Astrocyte (in vitro differentiated cells and primary cell): ENCODE results near the gene NXPH1. TPM values are rescaled to one million over a fixed set of nuclear protein-coding genes. Genes with fewer than 3 reads are reported as not detected.

Experiments
- DNase-seq: peaks from one replicate; pipeline ENCODE4 v3.0.0-alpha.2; 2010; ENCODE audit warnings: low read depth
- FAIRE-seq: peaks from 2 replicates; lab custom pipeline; 2011; peaks lifted over from hg19 to GRCh38; lab: Jason Lieb, UNC
- H2AFZ ChIP-seq: 2 replicates; pipeline ENCODE4 v1.6.0; 2012; ENCODE audit warnings: low read depth, low read length, inconsistent platforms
- H3K27ac ChIP-seq: 2 replicates; pipeline ENCODE4 v1.5.1; 2011; ENCODE audit warnings: low read depth, low read length, inconsistent platforms
- H3K27me3 ChIP-seq: 2 replicates; pipeline ENCODE4 v1.6.0; 2011; ENCODE audit warnings: low read length, inconsistent platforms; ENCODE audit not compliant: insufficient read depth
- H3K36me3 ChIP-seq: 2 replicates; pipeline ENCODE4 v1.5.1; 2011; ENCODE audit warnings: low read length, inconsistent platforms; ENCODE audit not compliant: insufficient read depth
- H3K4me1 ChIP-seq: 2 replicates; pipeline ENCODE4 v1.5.1; 2011; ENCODE audit warnings: low read length, inconsistent platforms; ENCODE audit not compliant: insufficient read depth
- H3K4me2 ChIP-seq: 2 replicates; pipeline ENCODE4 v1.6.0; 2012; ENCODE audit warnings: low read length, inconsistent platforms
- H3K4me3 ChIP-seq: 2 replicates; pipeline ENCODE4 v1.5.1; 2011; ENCODE audit warnings: low read depth, mild to moderate bottlenecking, low read length, inconsistent platforms; ENCODE audit not compliant: insufficient read depth
- H3K79me2 ChIP-seq: 2 replicates; pipeline ENCODE4 v1.6.0; 2012; ENCODE audit warnings: mild to moderate bottlenecking, low read length, inconsistent platforms; ENCODE audit not compliant: insufficient read depth
- H3K9ac ChIP-seq: 2 replicates; pipeline ENCODE4 v1.6.0; 2012; ENCODE audit warnings: mild to moderate bottlenecking, low read length, inconsistent platforms
- H3K9me3 ChIP-seq: 2 replicates; pipeline ENCODE4 v1.5.1; 2012; ENCODE audit warnings: low read depth, mild to moderate bottlenecking, low read length, inconsistent platforms; ENCODE audit not compliant: insufficient read depth
- H4K20me1 ChIP-seq: 2 replicates; pipeline ENCODE4 v1.6.0; 2012; ENCODE audit warnings: low read length, inconsistent platforms; ENCODE audit not compliant: insufficient read depth
- H3K27ac Mint-ChIP-seq: one replicate; pipeline ENCODE4 v1.8.0; 2021; ENCODE audit warnings: mild to moderate bottlenecking, mixed read lengths; ENCODE audit not compliant: unreplicated experiment
- H3K27me3 Mint-ChIP-seq: one replicate; pipeline ENCODE4 v1.8.0; 2021; ENCODE audit warnings: low read depth, mixed read lengths; ENCODE audit not compliant: unreplicated experiment
- H3K36me3 Mint-ChIP-seq: one replicate; pipeline ENCODE4 v1.8.0; 2021; ENCODE audit warnings: low read depth, mixed read lengths; ENCODE audit not compliant: unreplicated experiment
- H3K4me1 Mint-ChIP-seq: one replicate; pipeline ENCODE4 v1.8.0; 2021; ENCODE audit warnings: low read depth, mixed read lengths; ENCODE audit not compliant: unreplicated experiment
- H3K4me3 Mint-ChIP-seq: one replicate; pipeline ENCODE4 v1.8.0; 2021; ENCODE audit warnings: mild to moderate bottlenecking, moderate library complexity, mixed read lengths; ENCODE audit not compliant: unreplicated experiment
- H3K9me3 Mint-ChIP-seq: one replicate; pipeline ENCODE4 v1.8.0; 2021; ENCODE audit warnings: mild to moderate bottlenecking, mixed read lengths; ENCODE audit not compliant: unreplicated experiment
- EZH2 ChIP-seq: IDR thresholded peaks from 2 replicates; pipeline ENCODE4 v1.6.1; 2012; ENCODE audit warnings: mild to moderate bottlenecking, low read length, inconsistent platforms; ENCODE audit not compliant: insufficient read depth
- total RNA-seq: library from RNA; stranded (reverse); gene quantifications from 2 replicates; pipeline ENCODE4 v1.2.1, GENCODE V29; 2021
- TF ChIP-seq, protein P1 (sequence below): IDR thresholded peaks from 2 replicates; pipeline ENCODE4 v1.5.1; 2011; ENCODE audit warnings: low read depth, mild to moderate bottlenecking, inconsistent platforms, low read length, moderate library complexity; ENCODE audit not compliant: insufficient read depth

NXPH1 gene
- total RNA-seq, 1 donor from 2014 or later = 0.16 TPM

DNA sequence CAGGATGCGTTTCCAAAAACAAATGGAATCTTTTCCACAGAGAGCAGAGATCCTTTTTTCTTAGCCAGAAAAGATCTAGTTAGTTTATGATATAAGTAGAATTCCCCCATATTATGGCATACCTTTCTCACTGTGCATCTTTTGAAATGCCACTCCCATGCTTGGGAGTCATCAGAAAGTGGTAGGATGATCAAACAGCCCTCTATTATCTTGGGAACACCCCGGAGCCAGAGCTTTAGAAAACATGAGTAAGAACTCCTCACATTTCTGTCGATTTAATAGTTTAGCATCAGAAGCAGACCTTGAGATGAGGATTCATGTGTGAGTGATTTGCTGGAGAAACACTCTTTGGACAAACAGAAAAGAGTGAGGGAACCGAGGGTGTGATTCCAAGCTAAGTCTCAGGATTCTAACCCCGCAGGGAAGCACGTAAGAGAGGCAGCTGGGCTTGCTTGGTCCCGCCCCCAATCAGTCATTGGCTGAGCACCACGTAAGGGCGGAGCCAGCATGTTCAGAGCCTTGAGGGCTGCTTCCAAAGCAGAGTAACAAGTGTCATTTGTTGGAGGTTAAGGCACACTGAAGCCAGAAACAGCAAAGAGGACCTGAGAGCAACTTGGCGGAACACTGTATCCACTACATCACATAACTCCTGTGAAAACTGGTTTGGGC, 43.7 kb upstream of the NXPH1 start:
- H3K4me3 ChIP-seq = no peak overlapping the region
- Mint-ChIP-seq H3K4me3 (no peak overlapping the region), H3K9me3 (no peaks in the 10 kb centered on the region), H3K27ac (no peak overlapping the region), H3K36me3 (no peaks in the 10 kb centered on the region), H3K27me3 (no peaks in the 10 kb centered on the region), H3K4me1 (peaks cover 7% of the 10 kb centered on the region)
- no peak overlapping the region for H3K9ac ChIP-seq
- no peak overlapping the region for H3K27ac ChIP-seq
- TF ChIP-seq, protein P1, sequence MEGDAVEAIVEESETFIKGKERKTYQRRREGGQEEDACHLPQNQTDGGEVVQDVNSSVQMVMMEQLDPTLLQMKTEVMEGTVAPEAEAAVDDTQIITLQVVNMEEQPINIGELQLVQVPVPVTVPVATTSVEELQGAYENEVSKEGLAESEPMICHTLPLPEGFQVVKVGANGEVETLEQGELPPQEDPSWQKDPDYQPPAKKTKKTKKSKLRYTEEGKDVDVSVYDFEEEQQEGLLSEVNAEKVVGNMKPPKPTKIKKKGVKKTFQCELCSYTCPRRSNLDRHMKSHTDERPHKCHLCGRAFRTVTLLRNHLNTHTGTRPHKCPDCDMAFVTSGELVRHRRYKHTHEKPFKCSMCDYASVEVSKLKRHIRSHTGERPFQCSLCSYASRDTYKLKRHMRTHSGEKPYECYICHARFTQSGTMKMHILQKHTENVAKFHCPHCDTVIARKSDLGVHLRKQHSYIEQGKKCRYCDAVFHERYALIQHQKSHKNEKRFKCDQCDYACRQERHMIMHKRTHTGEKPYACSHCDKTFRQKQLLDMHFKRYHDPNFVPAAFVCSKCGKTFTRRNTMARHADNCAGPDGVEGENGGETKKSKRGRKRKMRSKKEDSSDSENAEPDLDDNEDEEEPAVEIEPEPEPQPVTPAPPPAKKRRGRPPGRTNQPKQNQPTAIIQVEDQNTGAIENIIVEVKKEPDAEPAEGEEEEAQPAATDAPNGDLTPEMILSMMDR = no peak
- TF ChIP-seq EZH2 = no peak
- no peaks in the 10 kb centered on the region for H3K36me3 ChIP-seq
- H3K4me1 ChIP-seq = no peaks in the 10 kb centered on the region
- H3K9me3 ChIP-seq = no peaks in the 10 kb centered on the region
- H3K79me2 ChIP-seq = no peaks in the 10 kb centered on the region
- no peak for DNase-seq
- no peak overlapping the region for H2AFZ ChIP-seq
- no peaks in the 10 kb centered on the region for H4K20me1 ChIP-seq
- no peaks in the 10 kb centered on the region for H3K27me3 ChIP-seq
- FAIRE-seq = no peak
- no peak overlapping the region for H3K4me2 ChIP-seq

DNA sequence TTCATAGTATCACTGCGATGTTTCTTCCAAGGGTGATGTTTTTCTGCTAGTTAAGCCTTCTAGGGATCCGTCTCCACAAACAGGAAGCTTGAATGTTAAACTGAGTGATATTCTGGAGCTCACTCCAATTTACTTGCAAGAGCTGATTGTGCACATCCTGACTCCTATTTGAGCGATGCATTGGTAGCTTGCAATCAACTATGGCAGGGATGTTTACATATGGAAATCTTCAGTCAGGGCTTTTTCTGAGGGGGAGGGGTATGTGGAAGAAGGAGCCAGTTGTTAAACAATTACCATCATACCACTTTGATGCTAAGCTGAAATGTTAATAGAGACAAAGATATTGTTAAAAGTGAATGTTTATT, 43.2 kb upstream of the NXPH1 start:
- peaks cover 7% of the 10 kb centered on the region for H3K4me1 Mint-ChIP-seq
- H3K27ac Mint-ChIP-seq = no peak overlapping the region
- H2AFZ ChIP-seq = no peak overlapping the region
- no peaks in the 10 kb centered on the region for H4K20me1 ChIP-seq
- H3K79me2 ChIP-seq = no peaks in the 10 kb centered on the region
- no peaks in the 10 kb centered on the region for H3K9me3 ChIP-seq
- H3K36me3 Mint-ChIP-seq = no peaks in the 10 kb centered on the region
- no peak for DNase-seq
- H3K9ac ChIP-seq = no peak overlapping the region
- H3K27me3 Mint-ChIP-seq = no peaks in the 10 kb centered on the region
- H3K4me3 Mint-ChIP-seq = no peak overlapping the region
- no peak overlapping the region for H3K4me3 ChIP-seq
- no peaks in the 10 kb centered on the region for H3K4me1 ChIP-seq
- H3K9me3 Mint-ChIP-seq = no peaks in the 10 kb centered on the region
- no peak for FAIRE-seq
- TF ChIP-seq, protein P1 = no peak
- TF ChIP-seq EZH2 = no peak
- H3K27ac ChIP-seq = no peak overlapping the region
- no peaks in the 10 kb centered on the region for H3K36me3 ChIP-seq
- H3K4me2 ChIP-seq = no peak overlapping the region
- H3K27me3 ChIP-seq = no peaks in the 10 kb centered on the region

DNA sequence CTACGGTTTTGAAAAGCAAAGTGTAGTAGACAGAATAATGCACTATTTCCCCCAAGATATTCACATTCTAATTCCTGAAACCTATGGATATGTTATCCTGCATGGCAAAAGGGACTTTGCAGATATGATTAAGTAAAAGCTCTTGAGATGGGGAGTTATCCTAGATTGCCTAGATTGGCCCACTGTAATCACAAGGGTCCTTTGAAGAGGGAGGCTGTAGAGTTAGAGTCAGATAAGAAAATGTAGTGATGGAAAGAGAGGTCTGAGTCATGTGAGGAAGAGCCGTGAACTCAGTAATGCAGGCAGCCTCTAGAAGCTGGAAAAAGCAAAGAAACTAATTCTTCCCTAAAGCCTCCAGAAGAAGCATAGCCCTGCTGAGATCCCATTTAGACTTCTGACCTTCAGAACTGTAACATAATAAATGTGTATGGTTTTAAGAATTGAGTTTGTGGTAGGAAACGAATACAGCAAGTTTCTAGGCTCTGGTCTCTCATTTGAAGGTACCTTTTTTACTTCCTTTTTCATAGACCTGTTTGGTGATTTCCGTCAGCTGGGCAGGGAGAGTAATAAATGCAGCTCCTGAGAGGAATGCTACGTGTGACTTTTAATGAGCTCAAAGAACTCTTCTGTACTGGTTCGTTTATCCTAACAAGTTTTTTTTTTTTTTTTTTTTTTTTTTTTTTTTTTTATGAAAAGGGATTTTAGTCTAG, 41.9 kb upstream of the NXPH1 start:
- no peaks in the 10 kb centered on the region for H3K79me2 ChIP-seq
- Mint-ChIP-seq H3K4me1 (peaks cover 7% of the 10 kb centered on the region), H3K9me3 (no peaks in the 10 kb centered on the region), H3K36me3 (no peaks in the 10 kb centered on the region), H3K27ac (no peak overlapping the region), H3K4me3 (no peak overlapping the region), H3K27me3 (no peaks in the 10 kb centered on the region)
- no peak overlapping the region for H3K4me3 ChIP-seq
- H3K4me1 ChIP-seq = no peaks in the 10 kb centered on the region
- no peaks in the 10 kb centered on the region for H4K20me1 ChIP-seq
- peaks cover 4% of the 10 kb centered on the region for H3K9me3 ChIP-seq
- no peak for DNase-seq
- no peak overlapping the region for H2AFZ ChIP-seq
- no peak overlapping the region for H3K4me2 ChIP-seq
- H3K36me3 ChIP-seq = no peaks in the 10 kb centered on the region
- no peak overlapping the region for H3K9ac ChIP-seq
- no peak for FAIRE-seq
- no peak overlapping the region for H3K27ac ChIP-seq
- no peaks in the 10 kb centered on the region for H3K27me3 ChIP-seq
- TF ChIP-seq EZH2 = no peak
- TF ChIP-seq, protein P1 = no peak
